ENCODE results near the gene NUP210.

Gene NUP210

GRCh38 chr3:13289771-13290285, 130.3 kb downstream of the NUP210 start:
- DNase-seq (ENCODE audit: low read depth): no peak

- no peak for DNase-seq (ENCODE audit: low read depth)
These were observed 131.1 kb downstream of the NUP210 start for GRCh38 chr3:13288732-13289718.

GRCh38 chr3:13287833-13288232, 132.3 kb downstream of the NUP210 start:
- DNase-seq (ENCODE audit: low read depth): no peak

GRCh38 chr3:13286873-13287272, 133.2 kb downstream of the NUP210 start:
- DNase-seq (ENCODE audit: low read depth): no peak

GRCh38 chr3:13285007-13285567, 135.0 kb downstream of the NUP210 start:
- no peak for DNase-seq (ENCODE audit: low read depth)

GRCh38 chr3:13283877-13284264, 136.3 kb downstream of the NUP210 start:
- DNase-seq (ENCODE audit: low read depth): no peak

GRCh38 chr3:13282986-13283876, 136.9 kb downstream of the NUP210 start:
- DNase-seq (ENCODE audit: low read depth): no peak

GRCh38 chr3:13282358-13282985, 137.7 kb downstream of the NUP210 start:
- DNase-seq (ENCODE audit: low read depth): no peak

GRCh38 chr3:13281507-13282357, 138.4 kb downstream of the NUP210 start:
- DNase-seq (ENCODE audit: low read depth): no peak

GRCh38 chr3:13280811-13281506, 139.2 kb downstream of the NUP210 start:
- DNase-seq (ENCODE audit: low read depth): no peak

- DNase-seq (ENCODE audit: low read depth): no peak
These were observed 139.9 kb downstream of the NUP210 start for GRCh38 chr3:13280122-13280790.

- no peak for DNase-seq (ENCODE audit: low read depth)
These were observed 140.6 kb downstream of the NUP210 start for GRCh38 chr3:13279532-13279910.

GRCh38 chr3:13278783-13279531, 141.2 kb downstream of the NUP210 start:
- no peak for DNase-seq (ENCODE audit: low read depth)

GRCh38 chr3:13277860-13278531, 142.1 kb downstream of the NUP210 start:
- no peak for DNase-seq (ENCODE audit: low read depth)

- DNase-seq (ENCODE audit: low read depth): no peak
These were observed 142.8 kb downstream of the NUP210 start for GRCh38 chr3:13277196-13277813.

GRCh38 chr3:13276438-13277195, 143.5 kb downstream of the NUP210 start:
- no peak for DNase-seq (ENCODE audit: low read depth)

GRCh38 chr3:13275376-13276005, 144.6 kb downstream of the NUP210 start:
- no peak for DNase-seq (ENCODE audit: low read depth)
